RWPE2 (cell line): Measurements from ENCODE around the gene SAT1.
A peak's percentile ranks its signal among the peaks of the same experiment; 100 is the strongest.
"Not testable (repeated sequence)": the region's sequence is repeated elsewhere in the genome, so short reads cannot be mapped to it uniquely, and the experiment has no call there.

Experiments used
- ATAC-seq: fragments of 200-7000 bp; cut with Tn5 transposase; 3 replicates; pipeline ENCODE4 v1.9.1; 2021; ENCODE audit warnings: low read depth
- DNase-seq: peaks from one replicate; pipeline ENCODE4 v3.0.0-alpha.2; 2020; ENCODE audit warnings: low spot score
- H3K27ac ChIP-seq: fragments of 450-650 bp; 2 replicates; pipeline ENCODE4 v1.5.1; 2017; ENCODE audit warnings: mild to moderate bottlenecking; ENCODE audit not compliant: poor library complexity, severe bottlenecking
- H3K27me3 ChIP-seq: fragments of 250-450 bp; sonication (Bioruptor Pico); 2 replicates; pipeline ENCODE4 v1.5.1; 2021; ENCODE audit warnings: mild to moderate bottlenecking, moderate library complexity; ENCODE audit not compliant: insufficient read depth, poor library complexity, severe bottlenecking
- H3K36me3 ChIP-seq: fragments of 250-450 bp; sonication (Bioruptor Pico); 2 replicates; pipeline ENCODE4 v1.5.1; 2020; ENCODE audit warnings: low read depth, mild to moderate bottlenecking, moderate library complexity
- H3K4me1 ChIP-seq: fragments of 250-450 bp; sonication (Bioruptor Pico); 2 replicates; pipeline ENCODE4 v1.5.1; 2021; ENCODE audit warnings: mild to moderate bottlenecking, moderate library complexity; ENCODE audit not compliant: insufficient read depth, poor library complexity, severe bottlenecking
- H3K4me3 ChIP-seq: fragments of 250-450 bp; sonication (Bioruptor Pico); 2 replicates; pipeline ENCODE4 v1.5.1; 2021; ENCODE audit warnings: mild to moderate bottlenecking, moderate library complexity; ENCODE audit not compliant: severe bottlenecking
- H3K9me3 ChIP-seq: fragments of 250-450 bp; sonication (Bioruptor Pico); 2 replicates; pipeline ENCODE4 v1.5.1; 2021; ENCODE audit warnings: mild to moderate bottlenecking, moderate library complexity; ENCODE audit not compliant: severe bottlenecking
- CTCF ChIP-seq: fragments of 450-650 bp; IDR thresholded peaks from one replicate; pipeline ENCODE4 v1.5.1; 2017; ENCODE audit warnings: mild to moderate bottlenecking, moderate library complexity; ENCODE audit not compliant: poor library complexity, severe bottlenecking

SAT1 gene

GRCh38 chrX:23765449-23765848, 17.5 kb upstream of the SAT1 start:
- DNase-seq (no peak), ATAC-seq (peak; percentile 80)
- Histone ChIP-seq H3K4me1 (no peaks in the 10 kb centered on the region), H3K9me3 (no peaks in the 10 kb centered on the region), H3K36me3 (no peaks in the 10 kb centered on the region), H3K27ac (peak overlapping the region; percentile 3), H3K27me3 (no peaks in the 10 kb centered on the region), H3K4me3 (no peak overlapping the region)
- no peak for TF ChIP-seq CTCF

GRCh38 chrX:23765868-23766267, 17.1 kb upstream of the SAT1 start:
- Histone ChIP-seq H3K27ac (peak overlapping the region; percentile 3), H3K36me3 (no peaks in the 10 kb centered on the region), H3K9me3 (no peaks in the 10 kb centered on the region), H3K4me3 (no peak overlapping the region), H3K4me1 (no peaks in the 10 kb centered on the region), H3K27me3 (no peaks in the 10 kb centered on the region)
- no peak for ATAC-seq
- no peak for TF ChIP-seq CTCF
- no peak for DNase-seq

GRCh38 chrX:23766650-23767551, 16.1 kb upstream of the SAT1 start:
- no peak overlapping the region for H3K27ac ChIP-seq
- no peaks in the 10 kb centered on the region for H3K4me1 ChIP-seq
- H3K27me3 ChIP-seq = no peaks in the 10 kb centered on the region
- ATAC-seq = no peak
- no peak for TF ChIP-seq CTCF
- H3K9me3 ChIP-seq = no peaks in the 10 kb centered on the region
- no peak overlapping the region for H3K4me3 ChIP-seq
- no peaks in the 10 kb centered on the region for H3K36me3 ChIP-seq
- no peak for DNase-seq

GRCh38 chrX:23770142-23770541, 12.8 kb upstream of the SAT1 start:
- Histone ChIP-seq H3K36me3 (no peaks in the 10 kb centered on the region), H3K4me3 (no peak overlapping the region), H3K27ac (no peak overlapping the region), H3K27me3 (no peaks in the 10 kb centered on the region), H3K9me3 (no peaks in the 10 kb centered on the region), H3K4me1 (no peaks in the 10 kb centered on the region)
- no peak for TF ChIP-seq CTCF
- ATAC-seq = no peak
- DNase-seq = no peak

GRCh38 chrX:23771086-23771485, 11.9 kb upstream of the SAT1 start:
- DNase-seq, H3K4me1 ChIP-seq, ATAC-seq: not testable (repeated sequence)

More at GRCh38 chrX:23771086-23771485, 11.9 kb upstream of the SAT1 start:
- not testable (repeated sequence) for H3K4me3 ChIP-seq, H3K9me3 ChIP-seq, H3K27ac ChIP-seq, H3K27me3 ChIP-seq, H3K36me3 ChIP-seq
